ENCODE results near the gene RAI2.
"Not testable (repeated sequence)": the region's sequence is repeated elsewhere in the genome, so short reads cannot be mapped to it uniquely, and the experiment has no call there.

Gene RAI2

DNA sequence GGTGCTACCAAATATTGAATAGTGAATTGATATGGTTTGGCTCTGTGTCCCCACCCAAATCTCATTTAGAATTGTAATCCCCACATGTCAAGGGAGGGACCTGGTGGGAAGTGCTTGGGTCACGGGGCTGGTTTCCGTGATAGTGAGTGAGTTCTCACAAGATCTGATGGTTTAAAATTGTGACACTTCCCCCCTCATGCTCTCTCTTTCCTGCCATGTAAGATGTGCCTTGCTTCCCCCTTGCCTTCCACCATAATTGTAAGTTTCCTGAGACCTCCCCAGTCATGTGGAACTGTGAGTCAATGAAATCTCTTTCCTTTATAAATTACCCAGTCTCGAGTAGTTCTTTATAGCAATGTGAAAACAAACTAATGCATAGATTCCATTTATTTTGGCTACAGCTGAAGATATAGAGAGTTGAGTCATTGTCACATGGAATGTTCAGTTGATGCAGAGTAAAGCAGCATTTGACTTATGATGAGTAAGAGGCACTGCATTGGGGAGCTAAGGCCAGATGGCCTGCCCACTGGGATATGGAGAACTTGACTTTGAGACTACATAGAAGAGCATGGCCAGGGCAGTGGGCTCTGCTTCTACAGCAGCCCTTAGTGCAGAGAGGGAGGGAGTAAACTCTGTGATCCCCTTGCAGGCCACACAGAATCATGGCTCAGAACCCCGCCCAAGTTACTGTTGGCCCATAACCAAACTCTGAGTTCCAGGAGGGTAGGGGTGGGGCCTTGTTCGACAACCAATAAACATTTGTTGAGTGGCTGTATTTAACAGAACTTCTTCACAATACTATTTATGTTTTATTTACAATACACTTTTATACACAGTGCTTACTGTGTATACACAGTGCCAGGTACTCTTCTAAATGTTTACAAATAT, 34.2 kb downstream of the RAI2 start:
- DNase-seq, result no peak

DNA sequence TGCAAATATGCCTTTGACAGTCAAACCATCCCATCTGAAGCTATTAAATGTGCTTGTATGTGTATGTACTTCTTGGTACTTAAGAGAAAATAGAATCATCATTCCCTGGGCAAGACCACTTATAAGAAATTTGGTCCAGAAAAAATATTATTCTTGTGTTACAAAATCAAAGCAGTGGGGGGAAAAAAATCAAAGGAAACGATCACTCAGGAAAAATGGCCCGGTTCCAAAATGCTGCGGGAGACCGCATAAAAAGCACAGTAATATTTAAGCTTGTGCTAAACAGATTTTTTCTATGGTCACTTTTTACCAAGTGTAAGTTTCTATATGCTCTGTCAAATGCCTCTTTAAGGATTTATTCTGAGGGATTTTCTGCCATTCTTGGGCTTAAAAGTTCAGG, 36.1 kb downstream of the RAI2 start:
- no peak for DNase-seq

DNA sequence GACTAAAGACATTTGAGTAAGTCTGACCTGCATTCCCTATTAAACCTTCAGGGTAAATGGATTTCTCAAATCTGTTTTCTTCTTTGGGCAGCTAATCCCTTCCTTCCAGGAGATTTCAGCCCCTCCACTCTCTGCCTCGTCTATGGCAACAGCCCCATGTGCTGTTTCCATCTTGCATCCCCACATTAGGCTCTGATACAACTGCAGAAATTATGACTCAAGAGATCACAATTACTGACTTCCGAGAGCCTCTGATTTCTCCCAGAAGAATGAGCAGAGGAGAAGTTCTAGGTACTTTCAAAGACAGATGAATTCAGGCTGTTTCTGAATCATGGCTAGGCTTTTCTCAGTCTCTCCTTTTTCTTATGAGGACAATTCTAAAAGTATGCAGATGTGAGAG, 38.7 kb downstream of the RAI2 start:
- DNase-seq, result no peak

DNA sequence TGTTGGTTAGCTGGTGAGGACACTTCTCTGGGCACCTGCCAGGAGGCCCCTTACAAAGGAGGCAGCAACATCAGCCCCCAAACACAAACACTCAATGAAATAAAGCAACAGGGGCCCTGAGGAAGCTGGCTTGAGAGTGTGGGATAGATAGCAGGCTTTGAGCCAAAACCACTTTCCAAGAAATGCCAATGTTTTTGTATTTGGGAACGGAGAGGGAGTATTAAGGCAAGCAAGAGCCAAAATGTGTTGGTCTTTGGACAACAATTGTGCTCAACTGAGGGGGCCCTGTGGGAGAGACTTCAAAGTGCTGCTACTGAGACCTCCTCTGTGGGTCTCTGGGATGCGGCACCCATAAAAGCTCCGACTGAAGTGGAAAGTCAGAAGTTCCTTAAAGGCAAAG, 41.0 kb downstream of the RAI2 start:
- DNase-seq, result no peak

DNA sequence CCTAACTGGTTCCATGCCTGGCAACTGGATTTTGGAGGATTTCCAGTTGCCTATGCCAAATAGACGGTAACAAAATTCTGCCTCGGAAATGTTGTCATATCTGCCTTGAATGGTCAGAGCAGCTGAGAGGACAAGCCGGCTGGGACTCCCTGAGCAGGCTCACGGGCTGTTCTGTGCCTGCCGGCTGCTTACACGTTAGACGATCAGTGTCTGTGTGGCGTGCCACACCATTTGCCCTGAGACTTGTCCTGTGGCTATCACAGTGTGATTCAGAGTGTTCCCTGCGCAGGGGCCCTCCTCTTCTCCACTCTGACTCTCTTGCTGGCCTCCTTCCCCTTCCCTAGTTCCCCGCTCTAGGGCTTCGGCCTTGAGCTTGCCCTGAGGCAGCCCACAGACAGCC, 42.4 kb downstream of the RAI2 start:
- no peak for DNase-seq

DNA sequence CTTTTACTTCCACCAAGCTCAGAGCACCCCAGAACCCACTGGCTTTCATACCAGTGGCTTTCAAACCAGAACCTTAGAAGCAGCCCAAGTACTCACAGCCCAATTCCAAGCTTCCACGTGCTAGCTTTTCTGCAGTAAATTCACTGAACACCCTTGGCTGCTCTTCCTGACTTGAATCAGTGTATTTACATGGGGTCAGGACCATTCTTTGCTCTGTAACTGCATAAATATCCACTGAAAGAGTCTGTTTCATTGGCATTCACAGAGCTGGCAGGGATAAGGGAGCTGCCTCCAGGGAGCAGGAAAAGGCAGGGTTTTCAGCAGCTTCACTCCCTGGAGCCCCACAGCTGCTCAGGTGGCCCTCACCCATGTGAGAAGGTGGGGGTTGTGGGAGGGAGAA, 43.8 kb downstream of the RAI2 start:
- DNase-seq, result no peak

DNA sequence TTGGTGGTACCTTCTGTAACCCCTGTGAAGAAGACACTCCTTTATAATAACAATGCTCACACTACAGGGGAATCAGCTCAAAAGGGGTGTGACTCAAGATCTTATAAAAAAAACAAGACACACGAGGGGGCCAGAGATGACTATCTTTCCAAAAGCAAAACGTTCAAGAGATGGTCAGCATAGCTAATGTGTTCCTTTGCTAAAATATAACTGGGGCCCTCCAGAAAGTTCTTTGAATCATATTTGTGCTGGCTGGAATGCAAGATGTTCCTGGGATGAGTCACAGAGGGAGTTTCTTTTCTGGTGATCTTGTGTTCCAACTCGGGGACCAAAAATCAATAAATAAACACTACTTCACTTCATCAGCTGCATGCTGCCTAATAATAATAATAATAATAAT, 46.5 kb downstream of the RAI2 start:
- DNase-seq, result no peak

DNA sequence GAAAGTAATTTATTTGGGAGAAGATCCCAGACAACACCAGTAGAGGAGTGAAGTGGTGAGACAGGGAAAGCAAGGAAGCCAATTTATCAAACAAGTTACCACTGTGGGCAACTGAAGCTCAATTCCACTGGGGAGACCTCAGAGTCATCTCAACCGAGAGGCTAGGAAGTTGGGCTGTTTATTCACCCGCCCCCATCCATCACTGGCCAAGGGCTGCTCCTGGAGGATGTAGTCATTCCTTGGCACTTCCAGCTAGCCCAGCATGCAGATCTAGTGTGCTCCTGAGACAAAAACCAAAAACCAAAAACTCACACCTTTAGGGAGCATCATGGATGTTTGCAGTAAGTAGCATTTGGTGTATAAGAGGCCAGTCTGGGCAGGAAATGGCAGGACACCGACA, 47.0 kb downstream of the RAI2 start:
- no peak for DNase-seq

DNA sequence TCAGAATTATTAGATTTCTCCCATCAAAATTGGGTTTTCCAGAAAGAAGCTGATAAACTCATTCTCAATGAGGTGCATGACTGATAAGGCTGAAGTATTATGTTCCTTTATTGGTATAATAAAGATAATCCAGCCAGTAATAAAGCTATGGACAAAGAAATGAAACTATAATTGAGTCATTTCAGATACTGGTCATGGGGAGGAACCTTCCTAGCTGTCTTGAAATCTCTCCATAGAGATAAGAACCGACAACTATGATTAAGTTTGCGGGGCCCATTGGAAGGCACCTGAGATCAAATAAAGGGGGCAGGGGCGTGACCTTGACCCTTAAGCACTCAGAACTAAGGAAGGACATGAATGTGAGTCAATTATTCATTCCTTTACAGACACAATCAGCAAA, 47.8 kb downstream of the RAI2 start:
- no peak for DNase-seq

DNA sequence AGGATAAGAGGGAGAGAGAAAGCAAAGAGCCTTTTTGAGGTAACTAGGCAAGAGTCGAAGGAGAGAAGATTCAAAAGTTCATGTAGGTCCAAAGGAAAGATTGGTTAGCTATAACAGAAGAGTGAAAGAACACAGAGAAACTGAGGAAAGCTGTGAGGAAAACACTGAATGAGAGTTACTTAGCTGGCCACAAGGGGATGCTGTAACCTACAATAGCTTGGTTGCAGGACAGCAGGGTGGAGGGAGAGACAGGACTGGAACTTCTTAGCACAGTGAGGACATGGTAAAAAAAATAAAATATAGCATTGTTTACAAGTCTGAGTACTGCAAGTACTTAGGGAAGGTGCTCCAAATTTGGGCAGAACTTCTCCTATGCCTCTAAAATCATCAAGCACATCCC, 48.3 kb downstream of the RAI2 start:
- DNase-seq, result peak; percentile 36

DNA sequence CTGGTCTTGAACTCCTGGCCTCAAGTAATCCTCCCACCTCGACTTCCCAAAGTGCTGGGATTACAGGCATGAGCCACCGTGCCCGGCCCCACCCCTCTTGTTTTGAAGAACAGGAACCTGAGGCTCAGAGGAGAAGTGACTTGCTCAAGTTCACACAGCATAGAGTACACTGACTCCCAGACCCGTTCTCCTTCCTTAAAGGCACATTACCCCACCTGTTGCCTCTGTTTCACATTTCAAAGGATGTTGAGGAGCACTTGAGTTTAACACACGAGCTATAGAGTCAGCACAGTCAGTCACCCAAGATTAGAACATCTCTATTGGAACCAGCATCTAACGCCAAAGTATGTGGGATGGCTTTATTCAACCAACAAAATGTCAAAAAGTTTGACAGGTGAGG, 51.1 kb downstream of the RAI2 start:
- DNase-seq, result no peak

DNA sequence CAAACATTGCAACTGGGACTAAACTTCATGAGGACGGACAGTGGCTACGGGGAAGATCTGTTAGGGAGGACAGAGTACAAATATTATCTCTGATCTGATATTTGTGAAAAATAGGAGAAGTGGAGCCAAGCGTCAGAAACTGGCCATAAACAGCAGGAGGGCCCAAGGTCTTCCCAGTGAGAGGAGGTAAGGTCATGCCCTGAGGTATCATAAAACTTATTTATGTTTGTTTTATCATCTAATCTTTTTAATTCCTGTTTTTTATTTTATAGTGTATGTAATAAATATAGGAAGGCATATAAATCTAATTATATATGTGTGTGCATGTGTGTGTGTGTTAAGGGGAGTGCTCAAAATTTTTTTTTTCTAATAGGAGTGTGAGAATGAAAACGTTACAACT, 51.8 kb downstream of the RAI2 start:
- no peak for DNase-seq

DNA sequence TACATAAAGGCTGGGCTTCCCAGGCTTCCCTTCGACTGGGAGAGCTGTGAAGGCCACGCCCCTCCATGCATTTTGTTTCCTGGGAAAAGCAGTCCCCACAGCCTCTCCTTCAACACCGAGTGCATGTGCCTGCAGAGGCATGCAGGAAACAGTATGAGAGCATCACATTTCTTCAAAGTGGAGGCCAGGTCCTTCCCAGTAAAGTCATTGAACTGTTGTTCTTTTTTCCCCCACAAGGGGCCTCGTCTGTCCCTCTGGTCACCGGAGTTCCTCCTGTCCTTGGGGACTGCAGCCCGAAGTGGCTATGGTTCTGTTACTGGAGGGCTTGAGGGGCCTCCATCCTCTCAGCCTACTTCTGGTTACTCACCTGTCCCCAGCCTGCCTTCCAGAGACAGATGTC, 56.0 kb downstream of the RAI2 start:
- DNase-seq, result no peak

DNA sequence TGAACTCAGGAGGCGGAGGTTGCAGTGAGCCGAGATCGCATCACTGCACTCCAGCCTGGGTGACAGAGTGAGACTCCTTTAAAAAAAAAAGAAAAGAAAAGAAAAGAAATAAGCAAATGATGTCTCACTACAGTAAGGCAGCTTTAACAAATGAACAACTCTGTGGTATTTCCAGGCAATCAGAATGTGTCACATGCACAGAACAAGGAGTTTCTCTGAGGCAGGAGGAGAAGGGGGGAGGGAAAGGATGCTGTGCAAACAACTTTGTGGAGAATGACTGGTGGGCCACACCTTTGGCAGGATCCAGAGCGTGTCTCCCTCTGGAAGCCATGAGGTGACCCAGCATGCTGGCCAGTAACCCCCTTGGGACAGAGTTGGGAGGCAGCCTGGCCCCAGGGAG, 57.6 kb downstream of the RAI2 start:
- no peak for DNase-seq

DNA sequence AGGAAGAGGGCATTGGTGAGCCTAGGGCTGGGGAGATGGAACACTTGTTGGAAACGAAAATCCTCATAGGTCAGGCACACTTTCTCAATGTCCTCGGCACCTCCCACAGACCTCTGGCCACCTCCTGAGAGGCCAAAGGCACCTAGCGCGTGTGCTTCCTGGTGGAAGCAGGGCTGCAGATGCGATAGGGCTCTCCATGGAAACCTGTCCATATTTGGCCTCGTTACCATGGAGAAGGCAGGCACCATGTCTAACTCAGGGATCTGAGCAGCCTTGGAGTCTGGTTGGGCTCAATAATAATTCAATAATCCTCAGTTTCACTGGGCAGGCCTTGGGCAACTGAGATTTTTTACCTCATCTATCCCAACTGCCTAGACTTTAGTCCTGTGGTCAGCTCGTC, 58.3 kb downstream of the RAI2 start:
- peak; percentile 39 for DNase-seq

DNA sequence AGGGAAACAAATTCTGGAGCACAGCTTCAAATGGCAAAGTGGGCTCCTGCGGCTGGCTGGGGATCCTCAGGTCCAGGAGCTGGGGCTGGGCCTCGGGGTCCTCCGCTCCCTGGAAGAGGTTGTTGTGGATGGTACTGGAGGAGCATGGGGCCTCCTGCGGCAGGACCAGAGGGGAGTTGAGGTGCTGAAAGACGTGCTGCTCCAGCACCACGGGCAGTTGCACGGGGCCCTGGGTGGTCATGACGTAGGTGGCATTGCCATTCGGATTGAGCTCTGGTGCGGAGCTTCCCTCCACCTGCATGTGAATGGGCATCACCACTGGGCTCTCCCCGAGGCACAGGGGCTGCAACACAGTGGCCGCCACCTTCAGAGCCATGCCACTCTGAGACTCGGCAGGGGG, 59.7 kb downstream of the RAI2 start:
- DNase-seq, result no peak

DNA sequence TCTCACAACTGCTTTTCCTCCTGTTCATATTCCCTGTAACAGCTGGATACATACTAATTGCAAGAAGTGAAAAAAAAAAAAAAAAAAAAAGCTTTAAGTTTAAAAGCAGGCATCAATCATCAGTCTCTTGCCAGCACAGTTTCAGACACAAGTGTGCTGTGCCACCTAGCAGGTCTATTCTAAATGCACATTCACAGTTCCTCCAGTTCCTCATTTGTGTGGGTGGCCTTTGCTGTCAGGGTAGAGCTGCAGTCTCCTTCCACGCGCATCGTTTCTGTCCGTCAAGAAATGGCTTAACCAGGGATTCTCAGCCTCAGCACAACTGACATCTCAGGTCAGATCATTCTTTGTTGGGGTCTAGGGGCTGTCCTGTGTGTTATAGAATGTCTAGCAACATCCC, 62.2 kb downstream of the RAI2 start:
- DNase-seq, result no peak

DNA sequence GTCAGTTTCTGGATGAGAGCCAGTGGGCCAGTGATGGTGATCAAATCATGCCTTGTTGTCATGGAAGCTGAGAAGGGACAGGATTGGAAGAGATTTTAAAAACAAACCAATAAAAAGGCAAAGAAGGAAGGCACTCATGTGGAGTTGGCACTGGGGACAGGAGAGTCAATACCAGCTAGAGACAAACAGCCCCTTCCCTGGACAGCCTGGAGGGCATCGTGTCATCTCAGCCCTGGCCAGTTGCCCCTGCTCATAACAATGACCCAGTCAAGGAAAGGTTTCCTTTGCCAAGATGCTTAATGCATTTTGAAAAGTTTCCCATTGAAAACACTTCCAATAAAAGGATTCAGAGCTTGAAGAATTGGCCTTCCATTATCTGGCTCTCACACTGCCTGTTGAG, 68.3 kb downstream of the RAI2 start:
- DNase-seq, result no peak

DNA sequence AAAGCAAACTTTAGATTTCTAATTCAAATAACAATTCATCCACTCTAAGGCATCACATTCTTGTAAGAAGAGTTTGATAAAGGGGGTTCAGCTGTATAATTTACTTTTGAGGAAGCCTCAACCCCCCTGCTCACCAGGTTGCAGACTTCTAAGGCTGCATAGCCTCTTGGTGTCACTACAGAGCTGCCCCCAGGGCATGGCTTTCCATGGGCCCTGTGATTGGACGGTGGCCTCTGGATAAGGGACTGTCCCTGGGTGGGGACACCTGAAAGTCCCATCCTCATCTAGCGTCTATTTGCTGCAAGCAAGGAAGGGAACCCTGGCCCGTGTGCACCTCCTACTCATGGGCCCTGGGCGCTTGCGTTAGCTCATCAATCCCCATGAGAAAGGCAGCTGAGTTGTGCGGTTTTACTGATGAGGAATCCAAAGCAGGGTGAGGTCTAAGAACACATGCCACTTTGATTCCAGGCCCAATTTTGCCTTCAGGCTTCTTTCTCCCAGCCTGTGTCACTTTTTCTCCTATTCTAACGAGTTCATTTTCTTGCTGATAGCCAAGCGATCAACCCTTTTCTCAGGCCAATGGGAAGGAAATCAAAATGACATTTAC, 72.0 kb downstream of the RAI2 start:
- no peak for DNase-seq

DNA sequence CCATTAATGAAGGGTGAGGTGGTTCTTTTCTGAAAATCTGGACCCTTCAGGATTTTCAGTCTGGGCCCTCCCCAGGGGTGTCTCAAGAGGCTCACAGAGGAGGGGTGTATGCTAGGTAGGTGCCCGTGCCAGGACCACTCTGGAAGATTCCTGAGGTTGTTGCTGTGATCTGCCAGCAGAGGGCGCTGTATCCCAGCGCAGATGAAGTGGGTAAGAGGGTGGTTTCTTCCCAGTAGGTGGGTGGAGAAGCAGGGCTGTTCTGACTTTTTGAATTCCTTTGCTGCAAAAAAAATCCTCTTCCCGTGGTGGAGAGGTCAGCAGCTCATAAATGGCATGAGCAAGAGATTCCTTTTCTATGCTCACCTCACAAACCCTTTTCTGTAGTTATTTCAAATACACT, 72.7 kb downstream of the RAI2 start:
- peak; percentile 67 for DNase-seq

DNA sequence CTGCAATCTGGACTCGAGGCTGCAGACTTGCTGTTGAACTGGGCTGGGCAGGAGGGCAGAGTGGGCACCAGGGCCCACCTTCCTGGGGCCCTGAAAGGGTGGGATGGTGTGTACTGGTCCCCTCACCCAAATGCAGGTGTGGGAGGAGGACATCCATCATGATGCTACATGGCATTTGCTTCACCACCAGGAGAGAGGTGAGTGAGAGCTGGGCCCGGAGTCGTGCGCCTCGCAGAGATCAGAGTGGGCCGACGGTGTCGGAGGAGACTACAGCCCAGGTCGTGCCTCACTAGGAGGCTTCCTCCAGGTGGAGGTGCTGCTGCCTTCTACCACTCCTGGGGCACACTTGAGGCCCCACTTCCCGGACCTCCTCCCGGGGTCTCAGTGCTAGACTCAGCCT, 73.5 kb downstream of the RAI2 start:
- no peak for DNase-seq

DNA sequence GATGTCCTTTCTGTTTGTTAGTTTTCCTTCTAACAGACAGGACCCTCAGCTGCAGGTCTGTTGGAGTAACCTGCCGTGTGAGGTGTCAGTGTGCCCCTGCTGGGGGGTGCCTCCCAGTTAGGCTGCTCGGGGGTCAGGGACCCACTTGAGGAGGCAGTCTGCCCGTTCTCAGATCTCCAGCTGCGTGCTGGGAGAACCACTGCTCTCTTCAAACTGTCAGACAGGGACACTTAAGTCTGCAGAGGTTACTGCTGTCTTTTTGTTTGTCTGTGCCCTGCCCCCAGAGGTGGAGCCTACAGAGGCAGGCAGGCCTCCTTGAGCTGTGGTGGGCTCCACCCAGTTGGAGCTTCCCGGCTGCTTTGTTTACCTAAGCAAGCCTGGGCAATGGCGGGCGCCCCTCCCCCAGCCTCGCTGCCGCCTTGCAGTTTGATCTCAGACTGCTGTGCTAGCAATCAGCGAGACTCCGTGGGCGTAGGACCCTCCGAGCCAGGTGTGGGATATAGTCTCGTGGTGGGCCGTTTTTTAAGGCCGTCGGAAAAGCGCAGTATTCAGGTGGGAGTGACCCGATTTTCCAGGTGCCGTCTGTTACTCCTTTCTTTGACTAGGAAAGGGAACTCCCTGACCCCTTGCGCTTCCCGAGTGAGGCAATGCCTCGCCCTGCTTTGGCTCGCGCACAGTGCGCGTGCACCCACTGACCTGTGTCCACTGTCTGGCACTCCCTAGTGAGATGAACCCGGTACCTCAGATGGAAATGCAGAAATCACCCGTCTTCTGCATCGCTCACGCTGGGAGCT, 74.3 kb downstream of the RAI2 start:
- DNase-seq, result not testable (repeated sequence)

DNA sequence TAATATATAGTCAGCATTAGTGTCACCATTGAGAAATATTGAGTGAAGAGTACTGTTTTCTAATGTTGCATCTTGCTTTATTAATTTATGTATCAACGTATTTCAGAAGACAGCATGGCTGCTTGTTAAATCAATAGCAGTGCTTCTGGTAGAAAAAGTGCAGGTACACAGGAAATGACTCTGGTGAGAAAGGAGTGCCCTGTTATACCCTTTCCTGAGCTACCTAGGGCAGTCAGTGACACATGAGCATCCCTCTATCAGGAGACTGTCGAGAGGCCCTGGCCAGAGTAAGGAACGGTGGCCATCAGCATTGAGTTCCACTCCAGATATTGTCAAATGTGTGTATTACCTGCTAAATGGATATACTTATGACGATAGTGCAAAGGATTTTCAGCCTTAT, 81.7 kb downstream of the RAI2 start:
- no peak for DNase-seq

DNA sequence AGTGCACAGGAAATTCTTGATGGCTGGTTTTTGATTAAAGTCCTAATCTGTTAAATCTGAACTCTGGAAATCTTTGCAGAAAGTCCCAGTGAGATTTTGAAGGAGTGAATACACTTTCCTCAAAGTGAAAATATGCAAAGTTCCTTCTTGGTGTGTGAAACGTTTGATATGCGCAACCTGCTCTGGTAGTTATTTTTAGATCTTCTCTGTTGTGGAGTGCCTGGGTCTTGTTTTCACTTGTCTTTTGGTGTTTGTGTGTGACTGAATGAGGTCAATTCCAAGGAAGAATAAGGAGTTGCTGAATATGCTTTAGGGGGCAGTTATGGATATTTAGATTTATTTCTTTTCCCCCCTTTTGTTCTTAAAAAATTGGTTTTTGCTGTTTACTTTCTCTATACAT, 82.1 kb downstream of the RAI2 start:
- DNase-seq, result no peak

Data from eye (tissue), 1 donor.